GM15510 (cell line): ENCODE data around the gene PUM1.

Experiments
- POLR2A ChIP-seq: IDR thresholded peaks from 3 replicates; pipeline ENCODE4 v1.6.1; 2011; ENCODE audit warnings: borderline replicate concordance; ENCODE audit not compliant: insufficient read length; ENCODE audit errors: extremely low read depth

Gene PUM1

DNA sequence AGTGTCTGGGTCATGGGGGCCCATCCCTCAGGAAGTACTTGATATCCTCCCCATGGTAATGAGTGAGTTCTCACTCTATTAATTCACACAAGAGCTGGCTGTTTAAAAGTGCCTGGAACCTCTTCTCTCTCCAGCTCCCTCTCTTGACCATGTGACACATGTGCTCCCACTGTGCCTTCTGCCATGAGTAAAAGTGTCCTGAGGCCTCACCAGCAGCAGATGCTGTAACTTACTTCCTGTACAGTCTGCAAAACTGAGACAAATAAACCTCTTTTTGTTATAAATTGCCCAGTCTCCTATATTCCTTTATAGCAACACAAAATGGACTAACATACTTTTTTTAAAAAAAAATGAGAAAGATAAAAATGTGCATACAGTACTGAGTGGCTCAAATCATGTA, 24.0 kb downstream of the PUM1 start:
- no peak for TF ChIP-seq POLR2A

DNA sequence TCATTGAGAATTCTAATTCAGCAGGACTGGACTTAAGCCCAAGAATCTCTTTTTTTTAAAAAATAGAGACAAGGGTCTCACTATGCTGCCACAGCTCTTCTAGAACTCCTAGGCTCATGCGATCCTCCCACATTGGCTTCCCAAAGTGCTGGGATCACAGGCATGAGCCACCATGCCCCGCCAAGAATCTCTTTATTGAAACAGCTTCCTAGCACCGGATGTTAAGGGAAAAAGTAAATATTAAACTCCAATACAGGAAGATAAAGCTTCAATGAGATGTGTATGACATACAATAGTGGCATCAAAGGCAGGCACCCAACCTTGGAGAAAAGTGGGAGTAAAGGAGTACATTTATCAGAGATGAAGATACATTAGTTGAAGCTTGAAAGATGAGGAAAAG, 25.5 kb downstream of the PUM1 start:
- no peak for TF ChIP-seq POLR2A

DNA sequence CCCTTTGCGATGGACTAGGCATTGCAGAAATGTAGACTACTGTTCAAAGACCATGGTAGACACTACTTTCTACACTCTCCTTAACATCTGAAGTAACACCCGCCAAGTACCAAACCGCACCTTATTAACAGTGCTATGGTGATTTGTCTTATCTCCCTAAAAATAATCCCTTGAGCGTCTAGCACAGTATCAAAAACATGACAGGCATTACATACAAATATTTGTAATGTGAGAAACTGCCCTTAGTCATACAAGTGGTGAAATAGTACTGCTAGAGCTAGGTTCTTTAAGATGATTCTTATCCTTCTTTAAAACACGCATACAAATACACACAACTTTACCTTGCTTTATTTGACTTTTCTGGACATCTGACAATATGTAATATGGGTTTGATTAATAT, 27.2 kb downstream of the PUM1 start:
- no peak for TF ChIP-seq POLR2A

GRCh38 chr1:31036749-31037500, 28.6 kb downstream of the PUM1 start:
- no peak for TF ChIP-seq POLR2A

GRCh38 chr1:31033598-31033997, 31.9 kb downstream of the PUM1 start:
- no peak for TF ChIP-seq POLR2A

DNA sequence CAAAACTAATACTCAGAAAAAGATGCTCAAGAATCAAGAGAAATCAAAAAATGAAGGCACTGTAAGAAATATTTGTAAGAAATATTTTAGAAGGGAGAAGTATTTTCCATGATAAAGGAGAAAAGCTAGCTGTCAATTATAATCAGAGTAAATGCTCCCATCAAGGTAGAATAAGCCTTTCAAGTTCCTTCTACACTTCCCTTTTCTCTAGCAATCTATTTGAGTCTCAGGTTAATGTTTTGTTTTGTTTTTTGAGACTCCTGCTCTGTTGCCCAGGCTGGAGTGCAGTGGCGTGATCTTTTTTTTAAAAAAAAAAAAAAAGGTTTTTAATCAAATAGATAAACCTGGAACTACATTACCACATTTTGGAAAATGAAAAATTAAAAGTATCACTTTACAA, 33.3 kb downstream of the PUM1 start:
- TF ChIP-seq POLR2A: no peak

- TF ChIP-seq POLR2A: no peak
Measured at GRCh38 chr1:31031330-31032143, 34.0 kb downstream of the PUM1 start.

- no peak for TF ChIP-seq POLR2A
Measured at GRCh38 chr1:31029026-31029425, 36.5 kb downstream of the PUM1 start.

GRCh38 chr1:31027693-31028526, 37.6 kb downstream of the PUM1 start:
- TF ChIP-seq POLR2A: no peak

- no peak for TF ChIP-seq POLR2A
Measured at GRCh38 chr1:31022259-31022658, 43.3 kb downstream of the PUM1 start.

GRCh38 chr1:31020007-31020790, 45.3 kb downstream of the PUM1 start:
- TF ChIP-seq POLR2A: no peak

- no peak for TF ChIP-seq POLR2A
Measured at GRCh38 chr1:31019401-31019800, 46.1 kb downstream of the PUM1 start.

GRCh38 chr1:31016868-31017267, 48.6 kb downstream of the PUM1 start:
- no peak for TF ChIP-seq POLR2A

DNA sequence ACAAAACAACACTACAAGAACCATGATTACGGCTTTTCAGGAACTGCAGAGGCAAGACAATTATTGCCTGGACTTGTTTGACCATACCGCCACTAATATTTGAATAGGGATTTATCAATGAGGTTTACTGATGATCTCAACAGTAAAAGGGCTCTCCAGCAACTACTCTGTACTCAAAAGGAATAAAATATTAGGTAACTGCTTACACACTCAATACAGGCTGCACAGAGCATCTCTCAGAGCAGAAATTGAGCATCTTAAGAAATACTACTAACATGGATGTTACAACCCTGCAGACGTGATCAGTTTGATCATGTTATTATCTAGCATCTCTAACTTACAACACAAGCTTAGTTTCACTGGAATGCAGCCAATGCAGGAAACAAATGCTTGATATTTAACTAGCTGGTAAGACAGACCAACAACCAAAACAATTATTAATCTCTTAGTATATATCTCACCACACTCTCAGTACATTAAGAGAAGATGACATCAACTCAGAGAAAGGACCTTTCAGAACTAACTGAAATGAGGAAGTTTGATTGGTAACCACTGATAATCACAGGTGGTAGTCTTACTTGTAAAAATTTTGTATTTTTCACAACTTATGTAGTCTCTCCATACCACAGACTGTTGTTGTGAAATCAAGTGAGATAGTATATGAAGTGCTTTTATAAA, 52.2 kb downstream of the PUM1 start:
- TF ChIP-seq POLR2A: no peak

GRCh38 chr1:31012210-31012924, 53.1 kb downstream of the PUM1 start:
- no peak for TF ChIP-seq POLR2A
